C4-2B (cell line): Measurements from ENCODE around the gene KHSRP.

Source experiments
- CTCF ChIP-seq: fragments of 450-650 bp; conservative IDR thresholded peaks from 2 replicates; pipeline ENCODE4 v1.5.1; 2017; ENCODE audit warnings: mild to moderate bottlenecking
- ZFX ChIP-seq: fragments of 450-650 bp; IDR thresholded peaks from 2 replicates; pipeline ENCODE4 v1.6.1; 2017

- TF ChIP-seq CTCF (no peak), ZFX (no peak)
Observed at GRCh38 chr19:6373096-6373812, 51.4 kb downstream of the KHSRP start.
